GM12875 (cell line): ENCODE results near the gene SMKR1.

ENCODE experiments used
- H3K4me3 ChIP-seq: one replicate; pipeline ENCODE4 v1.5.1; 2011; ENCODE audit warnings: low read depth, low read length, control low read depth
- CTCF ChIP-seq: IDR thresholded peaks from 2 replicates; pipeline ENCODE4 v1.5.1; 2011; ENCODE audit warnings: low read depth, mild to moderate bottlenecking, control low read depth, inconsistent platforms, low read length, moderate library complexity, borderline replicate concordance; ENCODE audit not compliant: insufficient read depth

The SMKR1 gene

DNA sequence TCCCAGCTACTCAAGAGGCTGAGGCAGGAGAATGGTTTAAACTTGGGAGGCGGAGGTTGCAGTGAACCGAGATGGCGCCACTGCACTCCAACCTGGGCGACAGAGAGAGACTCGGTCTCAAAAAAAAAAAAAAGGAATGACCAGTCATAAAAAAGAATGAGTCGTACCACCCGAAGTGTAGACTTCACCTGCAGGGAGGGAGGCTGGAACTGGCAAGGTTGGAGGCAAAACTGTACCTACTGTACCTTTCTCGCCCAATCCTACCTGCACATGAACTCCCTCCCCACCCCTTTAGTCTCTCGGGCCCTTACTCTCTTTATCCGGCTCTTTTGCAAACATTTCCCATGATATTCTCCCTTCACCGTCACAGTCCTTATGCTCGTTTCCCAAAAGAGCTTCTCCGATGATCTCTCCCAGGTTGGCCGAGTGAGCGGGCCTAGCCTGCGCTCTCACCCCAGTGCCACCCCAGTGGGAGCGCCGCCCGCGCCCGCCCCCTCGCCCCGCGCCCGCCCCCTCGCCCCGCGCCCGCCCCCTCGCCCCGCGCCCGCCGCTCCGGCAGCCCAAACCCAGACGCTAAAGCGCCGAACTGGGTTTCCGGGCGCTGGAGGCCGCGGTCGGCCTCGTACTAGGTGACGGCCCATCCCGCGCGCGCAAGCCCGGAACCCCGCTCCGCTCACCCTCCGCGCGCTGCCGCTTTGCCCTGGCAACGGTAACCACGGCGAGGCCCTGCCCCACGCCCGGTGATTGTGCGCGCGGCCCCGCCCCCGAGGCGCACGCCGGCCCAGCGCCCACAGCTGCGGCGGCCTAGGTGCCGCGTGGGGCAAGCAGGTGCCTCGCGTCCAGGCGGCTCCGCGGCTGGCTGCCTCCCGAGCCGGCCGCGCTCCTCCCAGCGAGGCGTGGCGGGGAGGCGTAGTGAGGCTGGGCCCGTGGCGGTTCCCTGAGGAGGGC is at the start of gene SMKR1:
Gene SMKR1, plus strand, starts transcription at position 772 of the 948 bp plus-strand sequence. CDS start 294 bp downstream, outside the sequence.
- TF ChIP-seq CTCF: no peak
- peak within 1 kb of the TSS; percentile 70 for H3K4me3 ChIP-seq

GRCh38 chr7:129452589-129453231 is 49.6 kb upstream of the SMKR1 start:
- no peak overlapping the region for H3K4me3 ChIP-seq
- TF ChIP-seq CTCF: no peak

DNA sequence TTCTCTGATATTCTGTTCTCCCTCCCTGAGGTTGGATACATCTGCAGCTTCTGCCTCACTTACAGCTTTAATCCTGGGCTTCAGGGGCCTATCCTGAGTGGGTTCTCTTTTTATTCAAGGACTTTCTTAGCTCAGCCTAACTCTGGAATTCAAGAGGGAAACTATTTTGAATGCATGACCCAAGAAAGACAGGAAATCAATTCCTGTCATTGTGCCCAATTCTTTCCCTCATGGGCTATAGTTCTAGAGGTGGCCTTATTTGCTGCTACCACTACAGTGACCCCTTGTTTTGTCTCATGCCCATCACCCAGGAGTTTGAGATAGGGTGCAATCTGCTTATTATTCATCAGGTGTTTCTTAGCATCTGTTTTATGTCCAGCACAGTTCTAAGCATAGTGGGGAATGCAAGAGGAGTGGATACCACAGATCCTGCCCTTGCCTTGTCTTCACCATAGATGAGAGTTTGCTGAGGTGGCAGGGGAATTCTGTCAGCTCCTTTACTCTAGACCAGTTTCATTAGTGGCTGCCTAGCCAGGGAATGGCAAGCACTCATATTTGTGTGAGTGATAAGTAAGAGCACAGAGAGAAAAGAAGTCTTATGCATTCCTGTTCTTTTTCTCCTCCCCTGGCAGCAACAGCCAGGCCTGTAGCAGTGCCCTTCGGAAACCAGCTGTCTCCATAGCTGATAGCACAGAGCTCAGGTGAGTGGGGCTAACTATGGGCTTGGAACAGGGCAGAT is 48.7 kb upstream of the SMKR1 start:
- TF ChIP-seq CTCF: no peak
- H3K4me3 ChIP-seq: no peak overlapping the region

- H3K4me3 ChIP-seq: no peak overlapping the region
- TF ChIP-seq CTCF: no peak
Observed at GRCh38 chr7:129454249-129454551, 48.1 kb upstream of the SMKR1 start.

GRCh38 chr7:129456421-129456820 is 45.9 kb upstream of the SMKR1 start:
- TF ChIP-seq CTCF: no peak
- no peak overlapping the region for H3K4me3 ChIP-seq

DNA sequence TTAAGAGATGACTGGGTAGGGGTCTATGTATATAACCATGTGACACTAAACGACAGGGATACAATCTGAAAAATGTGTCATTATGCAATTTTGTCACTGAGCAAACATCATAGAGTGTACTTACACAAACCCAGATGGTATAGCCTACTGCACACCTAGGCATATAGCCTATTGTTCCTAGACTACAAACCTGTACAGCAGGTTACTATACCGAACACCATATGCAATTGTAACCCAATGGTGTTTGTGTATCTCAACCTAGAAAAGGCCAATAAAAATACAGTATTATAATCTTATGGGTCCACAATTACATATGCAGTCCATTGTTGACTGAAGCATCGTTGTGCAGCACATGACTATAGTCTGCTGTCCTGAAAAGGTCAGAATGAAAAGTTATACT is 45.2 kb upstream of the SMKR1 start:
- TF ChIP-seq CTCF: no peak
- H3K4me3 ChIP-seq: no peak overlapping the region
